Stomach (tissue), 9 donors: ENCODE measurements around the gene SVBP. TPM values are rescaled to one million over a fixed set of nuclear protein-coding genes. Genes with fewer than 3 reads are reported as not detected.
"Not testable (repeated sequence)": the region's sequence is repeated elsewhere in the genome, so short reads cannot be mapped to it uniquely, and the experiment has no call there.

Experiments used
- DNase-seq, 2 donors: peaks; one replicate each; pipeline versions ENCODE4 v3.0.0 to v3.0.0-alpha.2; 2013 to 2019
- H3K27ac ChIP-seq, 5 donors: fragments of 200-600 bp in 4 of 5; sonication (generic) in 4 of 5; one replicate each; pipeline ENCODE4 v1.5.1; 2013 to 2019; ENCODE audit warnings: mild to moderate bottlenecking in 1 of 5, moderate library complexity in 1 of 5
- H3K27me3 ChIP-seq, 3 donors: fragments of 200-600 bp; sonication (generic); one replicate each; pipeline ENCODE4 v1.5.1; 2017 to 2019; ENCODE audit warnings: mixed run types in 1 of 3
- H3K36me3 ChIP-seq, 4 donors: fragments of 200-600 bp; sonication (generic); 1 replicate in 3 of 4; 2 replicates in 1 of 4; pipeline ENCODE4 v1.5.1; 2016 to 2019
- H3K4me1 ChIP-seq, 4 donors: fragments of 200-600 bp; sonication (generic); one replicate each; pipeline ENCODE4 v1.5.1; 2016 to 2019
- H3K4me3 ChIP-seq, 4 donors: fragments of 200-600 bp; sonication (generic) in 3 of 4; one replicate each; pipeline ENCODE4 v1.5.1; 2016 to 2019; ENCODE audit warnings: mild to moderate bottlenecking in 1 of 4
- H3K9me3 ChIP-seq, 4 donors: fragments of 200-600 bp; sonication (generic); one replicate each; pipeline ENCODE4 v1.5.1; 2016 to 2019
- CTCF ChIP-seq, 7 experiments: fragments of 450-650 bp in 4 of 7; fragments of 200-600 bp in 3 of 7; sonication (generic) in 3 of 7; IDR thresholded peaks; one replicate each; pipeline ENCODE4 v1.5.1; 2016 to 2019; ENCODE audit warnings: antibody characterized with exemption in 7 of 7, control low read depth in 2 of 7, mild to moderate bottlenecking in 1 of 7
- EP300 ChIP-seq: sonication (generic); formaldehyde crosslinking; IDR thresholded peaks from one replicate; pipeline ENCODE4 v1.6.1; 2017; ENCODE audit warnings: antibody characterized with exemption
- POLR2A ChIP-seq, 4 donors: fragments of 450-650 bp; IDR thresholded peaks; one replicate each; pipeline ENCODE4 v1.6.1; 2016; ENCODE audit warnings: antibody characterized with exemption in 4 of 4, control low read depth in 2 of 4, mild to moderate bottlenecking in 1 of 4, moderate library complexity in 1 of 4
- POLR2AphosphoS5 ChIP-seq, 3 donors: sonication (generic); formaldehyde crosslinking; IDR thresholded peaks; one replicate each; pipeline ENCODE4 v1.6.1; 2016; ENCODE audit warnings: antibody characterized with exemption in 3 of 3
- WGBS, 5 donors: extraction: QIAGEN DNeasy Blood & Tissue Kit in 3 of 5; methylation state at CpG; one replicate each; pipeline versions ENCODE4 v1.1.5 to v1.1.7; 2013 to 2018; 5-methylcytosine and 5-hydroxymethylcytosine counted together
- intact Hi-C: fragments of 100-400 bp; cut with DNase I; formaldehyde crosslinking; loops from one replicate; pipeline ENCODE4 v1.15.1; 2023; ENCODE audit warnings: low total_unique reads
- polyA plus RNA-seq, 3 donors: library from polyadenylated mRNA; stranded (reverse); fragments of 200-250 nt; gene quantifications; one replicate each; pipeline ENCODE4 v1.2.3, GENCODE V29; 2013
- total RNA-seq, 5 donors: library from RNA; depleted of rRNA; stranded (reverse); fragments of >200 nt; gene quantifications; one replicate each; pipeline versions ENCODE4 v1.1.0 to v1.2.3, GENCODE V29; 2014 to 2016
- donor health status: healthy with polysubstance abuse.
- donor health status: Bipolar disorder and iron deficiency.
- donor health status: healthy.

The SVBP gene
- total and polyA plus RNA-seq, 8 donors = 11.2 to 51.2 (median 25.1) TPM; not detected in 1

GRCh38 chr1:42860339-42861013 lies 43.3 kb upstream of the SVBP start:
- TF ChIP-seq CTCF (IDR thresholded peaks at IDR 0.05) (no peak), POLR2AphosphoS5 (IDR thresholded peaks at IDR 0.05) (no peak), EP300 (no peak), POLR2A (IDR thresholded peaks at IDR 0.05) (no peak)
- Histone ChIP-seq H3K4me3 (no peak overlapping the region), H3K9me3 (peaks cover 0 to 27% (median 13%) of the 10 kb centered on the region in 4 donors), H3K36me3 (no peaks in the 10 kb centered on the region), H3K4me1 (no peaks in the 10 kb centered on the region), H3K27me3 (peaks cover 0 to 15% (median 0%) of the 10 kb centered on the region in 3 donors), H3K27ac (no peak overlapping the region)
- intact Hi-C loops = no loop called here
- DNase-seq = no peak
- WGBS, 5 donors = 64 to 92% (median 70%) methylated on average over 4 of the region's 4 CpGs

- H3K36me3 ChIP-seq, DNase-seq, intact Hi-C loops, H3K27ac ChIP-seq, H3K4me3 ChIP-seq, H3K4me1 ChIP-seq: not testable (repeated sequence)
- WGBS, 5 donors = 69 to 79% (median 71%) methylated on average over 5 of the region's 5 CpGs
- Histone ChIP-seq H3K9me3 (peaks cover 0 to 27% (median 13%) of the 10 kb centered on the region in 4 donors), H3K27me3 (peaks cover 0 to 15% (median 0%) of the 10 kb centered on the region in 3 donors)
Measured at GRCh38 chr1:42859366-42859765, 42.2 kb upstream of the SVBP start.

GRCh38 chr1:42856554-42856953 lies 39.4 kb upstream of the SVBP start:
- intact Hi-C loops, H3K4me1 ChIP-seq, H3K27ac ChIP-seq, DNase-seq, H3K4me3 ChIP-seq, H3K27me3 ChIP-seq: not testable (repeated sequence)
- WGBS, 5 donors = 76 to 95% (median 81%) methylated on average over 3 of the region's 3 CpGs
- Histone ChIP-seq H3K9me3 (peaks cover 0 to 28% (median 16%) of the 10 kb centered on the region in 4 donors), H3K36me3 (peaks cover 3 to 15% (median 11%) of the 10 kb centered on the region in 4 donors)

GRCh38 chr1:42853116-42853884 lies 36.1 kb upstream of the SVBP start:
- H3K9me3 ChIP-seq = peaks cover 0 to 15% (median 9%) of the 10 kb centered on the region in 4 donors
- H3K27me3 ChIP-seq = no peaks in the 10 kb centered on the region
- intact Hi-C loops = no loop called here
- TF ChIP-seq POLR2AphosphoS5 (IDR thresholded peaks at IDR 0.05) = no peak
- no peak for TF ChIP-seq CTCF (IDR thresholded peaks at IDR 0.05)
- TF ChIP-seq EP300 = no peak
- TF ChIP-seq POLR2A (IDR thresholded peaks at IDR 0.05) = no peak
- WGBS, 5 donors = 67 to 73% (median 69%) methylated on average over 6 of the region's 6 CpGs
- no peak overlapping the region for H3K27ac ChIP-seq
- H3K4me1 ChIP-seq = peaks cover 0 to 8% (median 1%) of the 10 kb centered on the region in 4 donors
- H3K36me3 ChIP-seq = peaks cover 10 to 36% (median 34%) of the 10 kb centered on the region in 4 donors
- no peak overlapping the region for H3K4me3 ChIP-seq
- DNase-seq = no peak

GRCh38 chr1:42852608-42852980 lies 35.4 kb upstream of the SVBP start:
- 47 to 73% (median 48%) methylated on average over 2 of the region's 2 CpGs for WGBS, 5 donors
- no peak for DNase-seq
- TF ChIP-seq EP300 (no peak), POLR2AphosphoS5 (IDR thresholded peaks at IDR 0.05) (no peak), POLR2A (IDR thresholded peaks at IDR 0.05) (no peak), CTCF (IDR thresholded peaks at IDR 0.05) (no peak)
- intact Hi-C loops = no loop called here
- Histone ChIP-seq H3K9me3 (peaks cover 0 to 15% (median 9%) of the 10 kb centered on the region in 4 donors), H3K4me3 (no peak overlapping the region), H3K4me1 (peaks cover 2 to 15% (median 7%) of the 10 kb centered on the region in 4 donors), H3K36me3 (peaks cover 10 to 36% (median 34%) of the 10 kb centered on the region in 4 donors), H3K27ac (no peak overlapping the region), H3K27me3 (no peaks in the 10 kb centered on the region)
